GM19328 (cell line): Measurements from ENCODE around the gene TGFBR3L.
"Not testable (repeated sequence)": the region's sequence is repeated elsewhere in the genome, so short reads cannot be mapped to it uniquely, and the experiment has no call there.

Source experiments
- ATAC-seq: cut with Tn5 transposase; IDR thresholded peaks from one replicate; pipeline ENCODE4 v1.9.1; 2021; ENCODE audit warnings: mild to moderate bottlenecking, moderate library complexity; ENCODE audit not compliant: unreplicated experiment

Gene TGFBR3L

GRCh38 chr19:7879111-7879807 is 35.4 kb upstream of the TGFBR3L start:
- ATAC-seq: no peak

- no peak for ATAC-seq
Observed at GRCh38 chr19:7879836-7880235, 34.8 kb upstream of the TGFBR3L start.

GRCh38 chr19:7881910-7882309 is 32.7 kb upstream of the TGFBR3L start:
- ATAC-seq: no peak

- no peak for ATAC-seq
Observed at GRCh38 chr19:7883105-7883504, 31.5 kb upstream of the TGFBR3L start.

- ATAC-seq: no peak
Observed at GRCh38 chr19:7883796-7884570, 30.6 kb upstream of the TGFBR3L start.

- ATAC-seq: no peak
Observed at GRCh38 chr19:7885818-7886217, 28.8 kb upstream of the TGFBR3L start.

GRCh38 chr19:7887408-7888144 is 27.1 kb upstream of the TGFBR3L start:
- ATAC-seq: no peak

- ATAC-seq: no peak
Observed at GRCh38 chr19:7888145-7888825, 26.3 kb upstream of the TGFBR3L start, which contains the start of gene LRRC8E. Gene LRRC8E (plus strand): TSS chr19:7888510. CDS start chr19:7895604, 7,094 bp downstream.

- no peak for ATAC-seq
Observed at GRCh38 chr19:7888826-7889217, 25.8 kb upstream of the TGFBR3L start.

- ATAC-seq: not testable (repeated sequence)
Observed at GRCh38 chr19:7893362-7894101, 21.1 kb upstream of the TGFBR3L start.

DNA sequence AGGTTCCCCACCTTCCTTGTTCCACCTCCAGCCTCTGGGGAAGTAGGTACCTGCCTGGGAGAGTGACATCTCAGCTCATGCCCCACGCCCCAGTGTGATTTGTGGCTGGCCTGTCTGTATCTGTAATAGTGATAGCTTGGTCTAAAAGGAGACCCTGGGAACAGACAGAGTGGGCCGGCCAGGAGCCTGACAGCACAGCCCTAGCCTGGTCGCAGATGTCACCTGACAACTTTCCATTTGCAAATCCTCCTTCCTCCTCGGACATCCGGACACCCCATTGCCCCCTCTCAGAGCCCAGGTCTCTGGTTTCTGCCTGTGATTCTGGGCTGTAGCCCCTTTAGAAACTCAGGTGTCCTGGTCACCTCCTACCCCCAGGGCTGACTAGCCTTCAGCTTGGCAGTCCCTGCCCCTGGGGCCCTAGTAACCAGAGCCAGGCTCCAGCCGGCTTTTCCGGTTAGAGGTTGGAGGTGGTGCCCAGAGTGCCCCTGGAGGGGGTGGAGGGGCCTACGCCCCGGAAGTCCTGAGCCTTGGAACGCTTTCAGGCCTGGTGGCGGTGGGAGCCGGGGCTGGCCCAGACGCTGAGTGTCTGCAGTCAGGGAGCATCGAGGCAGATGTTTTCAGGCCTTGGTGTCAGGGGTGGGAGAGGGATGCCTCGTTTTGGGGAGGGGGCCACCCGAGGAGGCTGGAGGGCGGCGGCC is 19.9 kb upstream of the TGFBR3L start:
- no peak for ATAC-seq

GRCh38 chr19:7895565-7895964 is 19.1 kb upstream of the TGFBR3L start:
- ATAC-seq: no peak

- no peak for ATAC-seq
Observed at GRCh38 chr19:7897292-7897691, 17.3 kb upstream of the TGFBR3L start.

- no peak for ATAC-seq
Observed at GRCh38 chr19:7898967-7899366, 15.7 kb upstream of the TGFBR3L start.

- no peak for ATAC-seq
Observed at GRCh38 chr19:7899751-7900378, 14.8 kb upstream of the TGFBR3L start.

DNA sequence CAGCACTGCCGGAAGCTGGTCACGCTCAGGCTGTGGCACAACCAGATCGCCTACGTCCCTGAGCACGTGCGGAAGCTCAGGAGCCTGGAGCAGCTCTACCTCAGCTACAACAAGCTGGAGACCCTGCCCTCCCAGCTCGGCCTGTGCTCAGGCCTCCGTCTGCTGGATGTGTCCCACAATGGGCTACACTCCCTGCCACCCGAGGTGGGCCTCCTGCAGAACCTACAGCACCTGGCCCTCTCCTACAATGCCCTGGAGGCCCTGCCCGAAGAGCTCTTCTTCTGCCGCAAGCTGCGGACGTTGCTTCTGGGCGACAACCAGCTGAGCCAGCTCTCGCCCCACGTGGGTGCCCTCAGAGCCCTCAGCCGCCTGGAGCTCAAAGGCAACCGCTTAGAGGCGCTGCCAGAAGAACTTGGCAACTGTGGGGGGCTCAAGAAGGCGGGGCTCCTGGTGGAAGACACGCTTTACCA is 14.2 kb upstream of the TGFBR3L start:
- ATAC-seq: no peak

- no peak for ATAC-seq
Observed at GRCh38 chr19:7900931-7901330, 13.7 kb upstream of the TGFBR3L start.

DNA sequence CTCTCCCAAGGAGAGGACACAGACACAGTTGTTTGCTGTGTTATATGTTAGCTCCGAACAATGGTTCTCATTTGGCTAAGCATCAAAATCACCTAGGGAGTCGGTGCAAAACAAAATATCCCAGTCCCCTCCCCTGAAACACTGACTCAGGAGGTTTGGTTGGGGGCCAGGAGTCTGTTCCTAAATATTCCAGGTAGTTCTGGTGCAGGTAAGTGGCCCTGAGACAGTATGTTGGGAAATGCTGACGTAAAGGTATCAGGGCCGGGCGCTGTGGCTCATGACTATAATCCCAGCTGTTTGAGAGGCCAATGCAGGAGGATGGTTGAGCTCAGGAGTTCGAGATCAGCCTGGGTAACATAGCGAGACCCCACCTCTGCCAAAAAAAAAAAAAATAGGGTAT is 13.3 kb upstream of the TGFBR3L start:
- no peak for ATAC-seq

DNA sequence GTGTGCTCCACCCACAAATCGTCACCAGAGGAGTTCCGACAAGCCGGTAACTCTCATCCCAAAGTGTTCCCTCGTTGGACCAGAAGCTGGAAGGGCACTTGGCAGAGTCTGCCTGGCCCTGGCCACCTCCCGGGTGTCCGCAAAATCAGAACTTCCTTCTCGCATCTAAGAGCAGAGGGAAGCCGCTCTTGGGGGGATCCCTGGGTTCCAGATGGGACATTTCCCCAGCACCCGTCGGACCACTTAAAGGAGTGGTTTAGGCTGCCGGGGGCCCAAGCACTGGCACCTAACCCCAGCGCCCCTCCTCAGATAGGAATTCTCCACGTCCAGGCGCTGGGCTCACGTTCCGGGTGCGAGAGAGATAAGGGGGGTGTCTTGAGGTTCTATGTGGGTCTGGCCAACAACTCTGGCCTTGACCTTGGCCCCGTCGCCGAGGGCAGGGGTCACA is 11.8 kb upstream of the TGFBR3L start:
- no peak for ATAC-seq
